K562 (cell line): ENCODE measurements around the gene LRRC41. TPM values are rescaled to one million over a fixed set of nuclear protein-coding genes. Genes with fewer than 3 reads are reported as not detected.
A peak's percentile ranks its signal among the peaks of the same experiment; 100 is the strongest.

Source experiments
- BRF1 ChIP-seq: IDR thresholded peaks from 3 replicates; pipeline ENCODE4 v1.6.1; 2011; ENCODE audit warnings: borderline replicate concordance, mild to moderate bottlenecking; ENCODE audit not compliant: insufficient read length; ENCODE audit errors: extremely low read depth
- ERF ChIP-seq: fragments of 450-650 bp; formaldehyde crosslinking; IDR thresholded peaks from 2 replicates; pipeline ENCODE4 v1.4.0; 2020; ENCODE audit warnings: mild to moderate bottlenecking, mixed read lengths
- HDAC8 ChIP-seq: fragments of 450-650 bp; IDR thresholded peaks from 2 replicates; pipeline ENCODE4 v1.6.1; 2016; ENCODE audit warnings: mild to moderate bottlenecking, missing genetic modification characterization, moderate library complexity, missing compliant biosample characterization
- NRF1 ChIP-seq, 2 experiments: fragments of 450-650 bp; IDR thresholded peaks in 1 of 2; conservative IDR thresholded peaks in 1 of 2; 2 replicates each; pipeline ENCODE4 v1.6.1; 2014; ENCODE audit warnings: mild to moderate bottlenecking in 2 of 2
- RAD51 ChIP-seq: fragments of 450-650 bp; IDR thresholded peaks from 2 replicates; pipeline ENCODE4 v1.7.1; 2016; ENCODE audit warnings: low read depth, mild to moderate bottlenecking, borderline replicate concordance
- RBFOX2 ChIP-seq: fragments of 200-400 bp; formaldehyde crosslinking; IDR thresholded peaks from 2 replicates; pipeline ENCODE4 v1.6.1; 2017; ENCODE audit warnings: low read depth, mild to moderate bottlenecking, low read length, moderate library complexity
- SNRNP70 ChIP-seq: fragments of 200-400 bp; formaldehyde crosslinking; optimal IDR thresholded peaks from 2 replicates; pipeline ENCODE3; 2017; ENCODE audit warnings: low read depth, low read length
- TAF7 ChIP-seq: fragments of 450-650 bp; IDR thresholded peaks from 2 replicates; pipeline ENCODE4 v1.6.1; 2016; ENCODE audit warnings: missing genetic modification characterization, missing compliant biosample characterization
- ZNF280B ChIP-seq: fragments of 250-450 bp; sonication (Bioruptor Pico); IDR thresholded peaks from 2 replicates; pipeline ENCODE4 v1.5.1; 2021; ENCODE audit warnings: mild to moderate bottlenecking
- polyA plus RNA-seq, 8 experiments: library from polyadenylated mRNA; depleted of rRNA in 4 of 8; stranded (reverse) in 5 of 8; unstranded in 3 of 8; fragments of >200 nt; fragmentation: Nextera tagmentation in 2 of 8; fragmentation: Illumina TruSeq in 1 of 8; extraction: Ambion mirVana in 2 of 8; extraction: Trizol in 1 of 8; gene quantifications; 2 replicates each; pipeline versions ENCODE4 v1.2.1 to v1.2.3, GENCODE V29; 2011 to 2014; ENCODE audit warnings: inconsistent platforms in 1 of 8, missing spikeins in 1 of 8
- total RNA-seq, 7 experiments: library from RNA; depleted of rRNA in 6 of 7; stranded (reverse); fragments of >200 nt in 6 of 7; fragmentation: Illumina TruSeq in 2 of 7; extraction: Trizol in 2 of 7; gene quantifications; 2 replicates each; pipeline versions ENCODE4 v1.2.1 to v1.2.3, GENCODE V29; 2011 to 2021; ENCODE audit warnings: low replicate concordance in 1 of 7
- TF ChIP-seq, protein P1 (sequence below): IDR thresholded peaks from 2 replicates; pipeline ENCODE4 v1.6.1; 2011; ENCODE audit warnings: borderline replicate concordance, low read depth, mild to moderate bottlenecking, moderate library complexity, low read length; ENCODE audit not compliant: insufficient read depth, poor library complexity, severe bottlenecking
- TF ChIP-seq, protein P2 (sequence below): sonication (generic); formaldehyde crosslinking; IDR thresholded peaks from 2 replicates; pipeline ENCODE4 v1.8.1; 2023; ENCODE audit warnings: mild to moderate bottlenecking, missing genetic modification reagents
- TF ChIP-seq, protein P3 (sequence below): fragments of 250-450 bp; sonication (Bioruptor Pico); IDR thresholded peaks from 2 replicates; pipeline ENCODE4 v1.4.0; 2020; ENCODE audit warnings: borderline replicate concordance
- TF ChIP-seq, protein P4 (sequence below): fragments of 250-450 bp; sonication (Bioruptor Pico); IDR thresholded peaks from 2 replicates; pipeline ENCODE4 v1.9.0; 2021; ENCODE audit warnings: mild to moderate bottlenecking
- TF ChIP-seq, protein P5 (sequence below): fragments of 450-650 bp; IDR thresholded peaks from 2 replicates; pipeline ENCODE4 v1.6.1; 2017; ENCODE audit warnings: antibody characterized with exemption
- TF ChIP-seq, protein P6 (sequence below): fragments of 250-450 bp; sonication (Bioruptor Pico); IDR thresholded peaks from 2 replicates; pipeline ENCODE4 v1.4.0; 2020

Gene LRRC41
- total and polyA plus RNA-seq, 9 of the 15 experiments (the other 6 are each of a cell fraction or from before 2014, with no cell fraction given): 10.5 to 64.7 (median 44.2) TPM

GRCh38 chr1:46247436-46248121, 55.8 kb downstream of the LRRC41 start, which contains the start of gene RAD54L (continued):
- TF ChIP-seq, protein P1, sequence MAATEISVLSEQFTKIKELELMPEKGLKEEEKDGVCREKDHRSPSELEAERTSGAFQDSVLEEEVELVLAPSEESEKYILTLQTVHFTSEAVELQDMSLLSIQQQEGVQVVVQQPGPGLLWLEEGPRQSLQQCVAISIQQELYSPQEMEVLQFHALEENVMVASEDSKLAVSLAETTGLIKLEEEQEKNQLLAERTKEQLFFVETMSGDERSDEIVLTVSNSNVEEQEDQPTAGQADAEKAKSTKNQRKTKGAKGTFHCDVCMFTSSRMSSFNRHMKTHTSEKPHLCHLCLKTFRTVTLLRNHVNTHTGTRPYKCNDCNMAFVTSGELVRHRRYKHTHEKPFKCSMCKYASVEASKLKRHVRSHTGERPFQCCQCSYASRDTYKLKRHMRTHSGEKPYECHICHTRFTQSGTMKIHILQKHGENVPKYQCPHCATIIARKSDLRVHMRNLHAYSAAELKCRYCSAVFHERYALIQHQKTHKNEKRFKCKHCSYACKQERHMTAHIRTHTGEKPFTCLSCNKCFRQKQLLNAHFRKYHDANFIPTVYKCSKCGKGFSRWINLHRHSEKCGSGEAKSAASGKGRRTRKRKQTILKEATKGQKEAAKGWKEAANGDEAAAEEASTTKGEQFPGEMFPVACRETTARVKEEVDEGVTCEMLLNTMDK: no peak
- TF ChIP-seq HDAC8 (tag) (no peak), RAD51 (peak; percentile 47), TAF7 (tag) (no peak; the same call in none of the 2 replicates), ZNF280B (CRISPR knock-in tag) (no peak), RBFOX2 (peak; percentile 94), NRF1 (conservative IDR thresholded peaks at IDR 0.05 in 1 of 2, IDR thresholded peaks at IDR 0.05 in 1 of 2) (peak; percentile 32 to 65; a peak in 3 of 4 replicates), BRF1 (no peak), ERF (CRISPR knock-in tag) (no peak), SNRNP70 (no peak)
- TF ChIP-seq, protein P2, sequence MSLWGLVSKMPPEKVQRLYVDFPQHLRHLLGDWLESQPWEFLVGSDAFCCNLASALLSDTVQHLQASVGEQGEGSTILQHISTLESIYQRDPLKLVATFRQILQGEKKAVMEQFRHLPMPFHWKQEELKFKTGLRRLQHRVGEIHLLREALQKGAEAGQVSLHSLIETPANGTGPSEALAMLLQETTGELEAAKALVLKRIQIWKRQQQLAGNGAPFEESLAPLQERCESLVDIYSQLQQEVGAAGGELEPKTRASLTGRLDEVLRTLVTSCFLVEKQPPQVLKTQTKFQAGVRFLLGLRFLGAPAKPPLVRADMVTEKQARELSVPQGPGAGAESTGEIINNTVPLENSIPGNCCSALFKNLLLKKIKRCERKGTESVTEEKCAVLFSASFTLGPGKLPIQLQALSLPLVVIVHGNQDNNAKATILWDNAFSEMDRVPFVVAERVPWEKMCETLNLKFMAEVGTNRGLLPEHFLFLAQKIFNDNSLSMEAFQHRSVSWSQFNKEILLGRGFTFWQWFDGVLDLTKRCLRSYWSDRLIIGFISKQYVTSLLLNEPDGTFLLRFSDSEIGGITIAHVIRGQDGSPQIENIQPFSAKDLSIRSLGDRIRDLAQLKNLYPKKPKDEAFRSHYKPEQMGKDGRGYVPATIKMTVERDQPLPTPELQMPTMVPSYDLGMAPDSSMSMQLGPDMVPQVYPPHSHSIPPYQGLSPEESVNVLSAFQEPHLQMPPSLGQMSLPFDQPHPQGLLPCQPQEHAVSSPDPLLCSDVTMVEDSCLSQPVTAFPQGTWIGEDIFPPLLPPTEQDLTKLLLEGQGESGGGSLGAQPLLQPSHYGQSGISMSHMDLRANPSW (CRISPR knock-in tag): no peak
- TF ChIP-seq, protein P3, sequence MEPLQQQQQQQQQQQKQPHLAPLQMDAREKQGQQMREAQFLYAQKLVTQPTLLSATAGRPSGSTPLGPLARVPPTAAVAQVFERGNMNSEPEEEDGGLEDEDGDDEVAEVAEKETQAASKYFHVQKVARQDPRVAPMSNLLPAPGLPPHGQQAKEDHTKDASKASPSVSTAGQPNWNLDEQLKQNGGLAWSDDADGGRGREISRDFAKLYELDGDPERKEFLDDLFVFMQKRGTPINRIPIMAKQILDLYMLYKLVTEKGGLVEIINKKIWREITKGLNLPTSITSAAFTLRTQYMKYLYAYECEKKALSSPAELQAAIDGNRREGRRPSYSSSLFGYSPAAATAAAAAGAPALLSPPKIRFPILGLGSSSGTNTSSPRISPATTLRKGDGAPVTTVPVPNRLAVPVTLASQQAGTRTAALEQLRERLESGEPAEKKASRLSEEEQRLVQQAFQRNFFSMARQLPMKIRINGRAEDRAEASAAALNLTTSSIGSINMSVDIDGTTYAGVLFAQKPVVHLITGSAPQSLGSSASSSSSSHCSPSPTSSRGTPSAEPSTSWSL (CRISPR knock-in tag): no peak
- TF ChIP-seq, protein P4, sequence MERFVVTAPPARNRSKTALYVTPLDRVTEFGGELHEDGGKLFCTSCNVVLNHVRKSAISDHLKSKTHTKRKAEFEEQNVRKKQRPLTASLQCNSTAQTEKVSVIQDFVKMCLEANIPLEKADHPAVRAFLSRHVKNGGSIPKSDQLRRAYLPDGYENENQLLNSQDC (CRISPR knock-in tag): 0 out of 2 replicates have a peak, but pooled peaks have one; percentile 41
- TF ChIP-seq, protein P5, sequence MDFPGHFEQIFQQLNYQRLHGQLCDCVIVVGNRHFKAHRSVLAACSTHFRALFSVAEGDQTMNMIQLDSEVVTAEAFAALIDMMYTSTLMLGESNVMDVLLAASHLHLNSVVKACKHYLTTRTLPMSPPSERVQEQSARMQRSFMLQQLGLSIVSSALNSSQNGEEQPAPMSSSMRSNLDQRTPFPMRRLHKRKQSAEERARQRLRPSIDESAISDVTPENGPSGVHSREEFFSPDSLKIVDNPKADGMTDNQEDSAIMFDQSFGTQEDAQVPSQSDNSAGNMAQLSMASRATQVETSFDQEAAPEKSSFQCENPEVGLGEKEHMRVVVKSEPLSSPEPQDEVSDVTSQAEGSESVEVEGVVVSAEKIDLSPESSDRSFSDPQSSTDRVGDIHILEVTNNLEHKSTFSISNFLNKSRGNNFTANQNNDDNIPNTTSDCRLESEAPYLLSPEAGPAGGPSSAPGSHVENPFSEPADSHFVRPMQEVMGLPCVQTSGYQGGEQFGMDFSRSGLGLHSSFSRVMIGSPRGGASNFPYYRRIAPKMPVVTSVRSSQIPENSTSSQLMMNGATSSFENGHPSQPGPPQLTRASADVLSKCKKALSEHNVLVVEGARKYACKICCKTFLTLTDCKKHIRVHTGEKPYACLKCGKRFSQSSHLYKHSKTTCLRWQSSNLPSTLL: no peak
- TF ChIP-seq, protein P6, sequence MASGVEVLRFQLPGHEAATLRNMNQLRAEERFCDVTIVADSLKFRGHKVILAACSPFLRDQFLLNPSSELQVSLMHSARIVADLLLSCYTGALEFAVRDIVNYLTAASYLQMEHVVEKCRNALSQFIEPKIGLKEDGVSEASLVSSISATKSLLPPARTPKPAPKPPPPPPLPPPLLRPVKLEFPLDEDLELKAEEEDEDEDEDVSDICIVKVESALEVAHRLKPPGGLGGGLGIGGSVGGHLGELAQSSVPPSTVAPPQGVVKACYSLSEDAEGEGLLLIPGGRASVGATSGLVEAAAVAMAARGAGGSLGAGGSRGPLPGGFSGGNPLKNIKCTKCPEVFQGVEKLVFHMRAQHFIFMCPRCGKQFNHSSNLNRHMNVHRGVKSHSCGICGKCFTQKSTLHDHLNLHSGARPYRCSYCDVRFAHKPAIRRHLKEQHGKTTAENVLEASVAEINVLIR (CRISPR knock-in tag): no peak
